Activated CD8-positive, alpha-beta T cell treated with anti-CD3 and anti-CD28 coated beads for 36 hours (primary cell): Measurements from ENCODE around the gene ARHGAP42. TPM values are rescaled to one million over a fixed set of nuclear protein-coding genes. Genes with fewer than 3 reads are reported as not detected.

ENCODE experiments used
- ATAC-seq: fragments of 200-7000 bp; cut with Tn5 transposase; one replicate; pipeline ENCODE4 v1.10.0; 2021; ENCODE audit warnings: mild to moderate bottlenecking, moderate library complexity
- CTCF ChIA-PET: fragments of 350-600 bp; sonication (Branson Sonifier 250); formaldehyde crosslinking; loops from one replicate; lab custom pipeline; 2021; ENCODE audit warnings: antibody characterized with exemption; lab: Charles Lee
- POLR2A ChIA-PET: fragments of 350-600 bp; sonication (Branson Sonifier 250); formaldehyde crosslinking; loops from one replicate; lab custom pipeline; 2021; ENCODE audit warnings: antibody characterized with exemption; lab: Charles Lee
- DNase-seq: peaks from one replicate; pipeline ENCODE4 v3.0.0-alpha.2; 2020
- H3K27ac Mint-ChIP-seq: one replicate; pipeline ENCODE4 v1.8.0; 2021; ENCODE audit warnings: mild to moderate bottlenecking, mixed read lengths
- H3K27me3 Mint-ChIP-seq: one replicate; pipeline ENCODE4 v1.8.0; 2021; ENCODE audit warnings: mixed read lengths
- H3K36me3 Mint-ChIP-seq: one replicate; pipeline ENCODE4 v1.8.0; 2021; ENCODE audit warnings: low read depth, mixed read lengths
- H3K4me1 Mint-ChIP-seq: one replicate; pipeline ENCODE4 v1.8.0; 2021; ENCODE audit warnings: low read depth, mixed read lengths
- H3K4me3 Mint-ChIP-seq: one replicate; pipeline ENCODE4 v1.8.0; 2021; ENCODE audit warnings: mild to moderate bottlenecking, moderate library complexity, mixed read lengths
- H3K9me3 Mint-ChIP-seq: one replicate; pipeline ENCODE4 v1.8.0; 2021; ENCODE audit warnings: mixed read lengths
- intact Hi-C: fragments of 100-400 bp; cut with micrococcal nuclease; formaldehyde crosslinking; loops from one replicate; pipeline ENCODE4 v1.10.0; 2022
- total RNA-seq, 2 experiments: library from RNA; stranded (reverse); gene quantifications; one replicate each; pipeline ENCODE4 v1.2.3, GENCODE V29; 2021
- TF ChIP-seq, protein P1 (sequence below): fragments of 200-600 bp; IDR thresholded peaks from one replicate; pipeline ENCODE4 v1.8.0; 2022; ENCODE audit warnings: antibody characterized with exemption, mild to moderate bottlenecking

Gene ARHGAP42
- total RNA-seq, 2 experiments from 2014 or later: 0.20 to 0.41 TPM

DNA sequence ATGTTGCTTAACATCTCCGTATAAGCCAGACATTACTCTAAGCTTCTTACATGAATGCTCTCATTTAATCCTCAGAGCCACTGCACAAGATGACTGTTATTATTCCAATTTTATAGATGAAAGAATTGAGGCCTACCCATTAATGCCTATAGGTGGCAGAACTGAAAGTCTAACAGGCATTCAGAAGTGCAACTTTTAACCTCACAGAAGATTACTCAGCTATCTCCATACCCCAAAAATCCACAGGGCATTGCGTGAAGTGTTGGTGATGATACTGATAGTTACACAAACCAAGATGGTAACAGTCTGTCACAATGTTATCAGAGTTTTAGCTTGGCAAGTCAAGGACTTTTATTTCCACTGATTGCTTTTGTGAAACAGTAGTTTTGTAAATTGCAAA is 130.5 kb downstream of the ARHGAP42 start:
- no peak overlapping the region for H3K4me3 Mint-ChIP-seq
- H3K36me3 Mint-ChIP-seq: no peaks in the 10 kb centered on the region
- H3K27ac Mint-ChIP-seq: no peak overlapping the region
- no peaks in the 10 kb centered on the region for H3K27me3 Mint-ChIP-seq
- intact Hi-C loops: no loop called here
- H3K4me1 Mint-ChIP-seq: no peaks in the 10 kb centered on the region
- CTCF ChIA-PET: interaction anchor here (1.2 kb wide), 1 partner anchor 23 kb away, joined by 3 read pairs; no protein-coding TSS in a partner anchor
- peaks cover 2% of the 10 kb centered on the region for H3K9me3 Mint-ChIP-seq
- TF ChIP-seq, protein P1, sequence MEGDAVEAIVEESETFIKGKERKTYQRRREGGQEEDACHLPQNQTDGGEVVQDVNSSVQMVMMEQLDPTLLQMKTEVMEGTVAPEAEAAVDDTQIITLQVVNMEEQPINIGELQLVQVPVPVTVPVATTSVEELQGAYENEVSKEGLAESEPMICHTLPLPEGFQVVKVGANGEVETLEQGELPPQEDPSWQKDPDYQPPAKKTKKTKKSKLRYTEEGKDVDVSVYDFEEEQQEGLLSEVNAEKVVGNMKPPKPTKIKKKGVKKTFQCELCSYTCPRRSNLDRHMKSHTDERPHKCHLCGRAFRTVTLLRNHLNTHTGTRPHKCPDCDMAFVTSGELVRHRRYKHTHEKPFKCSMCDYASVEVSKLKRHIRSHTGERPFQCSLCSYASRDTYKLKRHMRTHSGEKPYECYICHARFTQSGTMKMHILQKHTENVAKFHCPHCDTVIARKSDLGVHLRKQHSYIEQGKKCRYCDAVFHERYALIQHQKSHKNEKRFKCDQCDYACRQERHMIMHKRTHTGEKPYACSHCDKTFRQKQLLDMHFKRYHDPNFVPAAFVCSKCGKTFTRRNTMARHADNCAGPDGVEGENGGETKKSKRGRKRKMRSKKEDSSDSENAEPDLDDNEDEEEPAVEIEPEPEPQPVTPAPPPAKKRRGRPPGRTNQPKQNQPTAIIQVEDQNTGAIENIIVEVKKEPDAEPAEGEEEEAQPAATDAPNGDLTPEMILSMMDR: no peak
- DNase-seq: no peak
- ATAC-seq: no peak
- POLR2A ChIA-PET: no interaction called here

DNA sequence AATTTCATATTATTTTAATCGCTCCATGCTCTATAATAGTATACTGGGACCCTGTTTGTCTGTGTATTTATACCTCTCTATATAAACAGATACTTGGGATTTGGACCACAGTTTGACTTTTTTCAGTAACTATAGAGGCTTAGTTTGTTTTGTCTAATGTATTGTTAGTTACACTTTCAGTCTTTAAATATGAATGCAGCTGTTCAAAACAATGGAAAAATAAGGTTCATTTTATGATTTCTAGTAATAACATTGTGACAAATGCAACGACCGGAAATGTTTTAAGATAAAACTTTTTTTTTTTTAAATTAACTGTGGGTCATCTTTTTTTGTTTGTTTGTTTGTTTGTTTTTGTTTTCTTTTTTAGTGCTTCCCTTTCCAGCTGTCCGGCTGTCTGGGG is 133.5 kb downstream of the ARHGAP42 start:
- Mint-ChIP-seq H3K4me3 (no peak overlapping the region), H3K27ac (no peak overlapping the region), H3K27me3 (no peaks in the 10 kb centered on the region), H3K9me3 (peaks cover 2% of the 10 kb centered on the region), H3K4me1 (no peaks in the 10 kb centered on the region), H3K36me3 (no peaks in the 10 kb centered on the region)
- ChIA-PET POLR2A (no interaction called here), CTCF (no interaction called here)
- no peak for DNase-seq
- no peak for ATAC-seq
- intact Hi-C loops: no loop called here
- TF ChIP-seq, protein P1: no peak

DNA sequence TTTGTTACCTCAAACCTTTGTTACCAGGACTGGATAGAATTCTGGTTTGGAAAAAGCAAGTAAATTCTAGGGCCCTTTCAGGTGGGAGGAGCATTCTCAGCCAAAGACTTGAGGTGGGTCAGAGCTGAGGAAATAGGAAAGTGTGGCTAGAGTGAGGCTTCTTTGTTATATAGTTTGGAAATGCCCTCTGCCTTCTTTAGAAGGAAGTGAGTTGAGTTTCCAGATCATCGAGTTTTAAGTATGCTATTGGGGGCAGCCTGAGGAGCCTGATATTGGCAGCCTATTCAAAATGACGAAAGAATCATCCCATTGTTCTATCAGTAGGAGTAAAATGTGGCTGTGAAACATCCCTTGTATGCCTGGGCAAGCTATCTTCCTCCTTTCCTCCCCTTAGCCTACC is 134.1 kb downstream of the ARHGAP42 start:
- Mint-ChIP-seq H3K4me3 (no peak overlapping the region), H3K27ac (no peak overlapping the region), H3K4me1 (no peaks in the 10 kb centered on the region), H3K36me3 (no peaks in the 10 kb centered on the region), H3K9me3 (peaks cover 1% of the 10 kb centered on the region), H3K27me3 (no peaks in the 10 kb centered on the region)
- ATAC-seq (no peak), DNase-seq (no peak)
- CTCF ChIA-PET: no interaction called here
- POLR2A ChIA-PET: no interaction called here
- TF ChIP-seq, protein P1: no peak
- intact Hi-C loops: no loop called here

DNA sequence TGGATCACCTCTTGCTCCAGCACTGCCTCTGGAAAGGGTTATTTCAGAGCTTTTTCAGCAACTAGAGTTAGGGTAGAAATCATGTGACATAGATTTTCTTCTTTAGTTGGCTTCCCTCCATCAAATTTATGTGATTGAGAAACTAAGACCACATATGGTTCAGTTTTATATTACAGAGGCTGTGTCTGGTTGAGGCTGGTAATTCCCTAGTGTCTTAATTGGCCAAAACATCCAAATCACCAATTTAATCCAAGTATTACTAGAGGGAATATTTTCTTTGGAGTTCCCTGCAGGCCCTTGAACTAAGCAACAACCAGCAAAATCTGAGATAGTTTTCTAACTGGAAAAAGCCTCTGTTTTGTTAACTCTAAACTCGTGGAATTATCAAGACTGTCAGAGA is 136.3 kb downstream of the ARHGAP42 start:
- H3K4me1 Mint-ChIP-seq: no peaks in the 10 kb centered on the region
- POLR2A ChIA-PET: no interaction called here

GRCh38 chr11:100824041-100824809 is 137.1 kb downstream of the ARHGAP42 start:
- no peaks in the 10 kb centered on the region for H3K27me3 Mint-ChIP-seq
- H3K27ac Mint-ChIP-seq: no peak overlapping the region
- ATAC-seq (no peak), DNase-seq (no peak)
- intact Hi-C loops: no loop called here
- H3K4me3 Mint-ChIP-seq: no peak overlapping the region
- TF ChIP-seq, protein P1: no peak
- no peaks in the 10 kb centered on the region for H3K9me3 Mint-ChIP-seq
- ChIA-PET CTCF (no interaction called here), POLR2A (no interaction called here)
- no peaks in the 10 kb centered on the region for H3K36me3 Mint-ChIP-seq
- H3K4me1 Mint-ChIP-seq: no peaks in the 10 kb centered on the region

More for the DNA sequence above, 136.3 kb downstream of the ARHGAP42 start:
- intact Hi-C loops: no loop called here
- Mint-ChIP-seq H3K27ac (no peak overlapping the region), H3K4me3 (no peak overlapping the region), H3K27me3 (no peaks in the 10 kb centered on the region), H3K9me3 (no peaks in the 10 kb centered on the region), H3K36me3 (no peaks in the 10 kb centered on the region)
- TF ChIP-seq, protein P1: no peak
- CTCF ChIA-PET: no interaction called here
- ATAC-seq (no peak), DNase-seq (no peak)
